GM13977 (cell line): Measurements from ENCODE around the gene SYNDIG1.

Experiments used
- DNase-seq: peaks from one replicate; pipeline ENCODE4 v3.0.0; 2012; ENCODE audit warnings: low spot score
- in situ Hi-C: fragments of 300-500 bp; cut with MboI; formaldehyde crosslinking; loops from one replicate; pipeline ENCODE4 v1.12.0; 2022; ENCODE audit warnings: low sequenced_read_pairs, low pct_unique_long_range_greater_than_20kb, mixed read lengths, inconsistent platforms; ENCODE audit not compliant: unreplicated experiment
- TF ChIP-seq, protein P1 (sequence below): IDR thresholded peaks from 2 replicates; pipeline ENCODE4 v1.5.1; 2012; ENCODE audit warnings: mild to moderate bottlenecking, control low read depth; ENCODE audit not compliant: insufficient read depth; ENCODE audit errors: extremely low read depth, missing control alignments

The SYNDIG1 gene

DNA sequence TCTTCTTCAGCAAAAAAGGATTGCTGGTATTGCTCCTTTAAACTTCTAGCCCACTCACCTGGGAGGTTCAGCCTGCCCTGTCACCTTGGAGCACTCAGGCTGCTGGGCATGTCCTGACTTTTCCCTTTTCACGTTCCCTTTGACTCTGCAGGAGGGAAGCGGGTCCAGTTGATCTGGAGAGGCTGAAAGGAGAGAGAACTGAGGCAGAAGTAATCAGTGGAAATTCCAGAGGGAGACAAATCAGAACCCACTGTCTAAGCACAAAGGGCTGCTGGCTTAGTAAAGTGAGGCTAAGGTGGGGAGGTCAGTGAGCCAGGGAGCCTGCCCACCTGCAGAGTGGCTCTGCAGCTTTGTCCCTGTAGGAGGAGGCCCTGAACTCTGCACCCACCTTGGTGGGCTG, 9.7 kb upstream of the SYNDIG1 start:
- in situ Hi-C loops = loop anchor here (25.0 kb wide), 1 partner anchor 97 kb away; no protein-coding TSS in a partner anchor
- DNase-seq = no peak
- TF ChIP-seq, protein P1, sequence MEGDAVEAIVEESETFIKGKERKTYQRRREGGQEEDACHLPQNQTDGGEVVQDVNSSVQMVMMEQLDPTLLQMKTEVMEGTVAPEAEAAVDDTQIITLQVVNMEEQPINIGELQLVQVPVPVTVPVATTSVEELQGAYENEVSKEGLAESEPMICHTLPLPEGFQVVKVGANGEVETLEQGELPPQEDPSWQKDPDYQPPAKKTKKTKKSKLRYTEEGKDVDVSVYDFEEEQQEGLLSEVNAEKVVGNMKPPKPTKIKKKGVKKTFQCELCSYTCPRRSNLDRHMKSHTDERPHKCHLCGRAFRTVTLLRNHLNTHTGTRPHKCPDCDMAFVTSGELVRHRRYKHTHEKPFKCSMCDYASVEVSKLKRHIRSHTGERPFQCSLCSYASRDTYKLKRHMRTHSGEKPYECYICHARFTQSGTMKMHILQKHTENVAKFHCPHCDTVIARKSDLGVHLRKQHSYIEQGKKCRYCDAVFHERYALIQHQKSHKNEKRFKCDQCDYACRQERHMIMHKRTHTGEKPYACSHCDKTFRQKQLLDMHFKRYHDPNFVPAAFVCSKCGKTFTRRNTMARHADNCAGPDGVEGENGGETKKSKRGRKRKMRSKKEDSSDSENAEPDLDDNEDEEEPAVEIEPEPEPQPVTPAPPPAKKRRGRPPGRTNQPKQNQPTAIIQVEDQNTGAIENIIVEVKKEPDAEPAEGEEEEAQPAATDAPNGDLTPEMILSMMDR = no peak

- TF ChIP-seq, protein P1 = no peak
- in situ Hi-C loops = loop anchor here (25.0 kb wide), 1 partner anchor 98 kb away; no protein-coding TSS in a partner anchor
Observed at GRCh38 chr20:24460712-24461111, 8.7 kb upstream of the SYNDIG1 start.

DNA sequence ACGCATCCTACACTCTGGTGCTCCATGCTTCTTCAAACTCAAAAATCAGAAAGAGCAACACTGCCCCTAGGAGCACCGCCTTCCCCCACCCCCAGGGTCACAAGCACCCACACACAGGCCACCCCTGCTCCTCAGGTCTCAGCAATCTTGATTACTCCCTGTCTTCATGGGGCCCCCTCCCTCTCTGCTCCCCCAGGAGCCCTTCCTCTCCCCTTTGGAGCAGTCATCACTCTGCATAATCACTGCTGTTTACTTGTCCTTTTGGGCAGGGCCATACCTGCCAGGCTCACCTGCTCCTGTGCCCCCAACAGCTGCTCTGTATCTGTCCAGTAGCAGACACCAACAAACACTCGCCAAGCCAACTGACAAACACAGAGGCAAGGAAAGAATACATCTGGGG, 7.6 kb upstream of the SYNDIG1 start:
- TF ChIP-seq, protein P1 = no peak
- in situ Hi-C loops = loop anchor here (25.0 kb wide), 1 partner anchor 100 kb away; no protein-coding TSS in a partner anchor
- DNase-seq = no peak

More at GRCh38 chr20:24460712-24461111, 8.7 kb upstream of the SYNDIG1 start:
- DNase-seq = no peak

- TF ChIP-seq, protein P1 = no peak
- in situ Hi-C loops = loop anchor here (25.0 kb wide), 1 partner anchor 100 kb away; no protein-coding TSS in a partner anchor
- no peak for DNase-seq
Observed at GRCh38 chr20:24462460-24463010, 6.9 kb upstream of the SYNDIG1 start.

GRCh38 chr20:24465159-24465558, 4.3 kb upstream of the SYNDIG1 start:
- TF ChIP-seq, protein P1 = no peak
- no peak for DNase-seq
- in situ Hi-C loops = loop anchor here (25.0 kb wide), 1 partner anchor 103 kb away; no protein-coding TSS in a partner anchor

- in situ Hi-C loops = loop anchor here (25.0 kb wide), 1 partner anchor 103 kb away; no protein-coding TSS in a partner anchor
- no peak for DNase-seq
Observed at GRCh38 chr20:24465730-24466129, 3.7 kb upstream of the SYNDIG1 start.

More at GRCh38 chr20:24465730-24466129, 3.7 kb upstream of the SYNDIG1 start:
- TF ChIP-seq, protein P1 = no peak
